Aorta (tissue), 5 donors: Measurements from ENCODE around the gene TRMT112. TPM values are rescaled to one million over a fixed set of nuclear protein-coding genes. Genes with fewer than 3 reads are reported as not detected.
A peak's percentile ranks its signal among the peaks of the same experiment; 100 is the strongest.

Experiments used
- ATAC-seq: fragments of 200-7000 bp; cut with Tn5 transposase; one replicate; pipeline ENCODE4 v1.9.1; 2022; ENCODE audit warnings: moderate library complexity; ENCODE audit not compliant: low FRiP score
- DNase-seq, 2 donors: peaks; one replicate each; pipeline ENCODE4 v3.0.0-alpha.2; 2020
- H3K27ac ChIP-seq, 2 donors: one replicate each; pipeline ENCODE4 v1.5.1; 2013; ENCODE audit warnings: low read length in 2 of 2, mild to moderate bottlenecking in 2 of 2, moderate library complexity in 2 of 2, control low read depth in 1 of 2, inconsistent platforms in 1 of 2, low read depth in 1 of 2
- H3K27me3 ChIP-seq, 2 donors: one replicate each; pipeline ENCODE4 v1.6.1; 2013; ENCODE audit warnings: control low read depth in 1 of 2, low read length in 1 of 2, mild to moderate bottlenecking in 1 of 2, moderate library complexity in 1 of 2; ENCODE audit not compliant: insufficient read depth in 2 of 2, control insufficient read depth in 1 of 2
- H3K36me3 ChIP-seq, 2 donors: one replicate each; pipeline ENCODE4 v1.6.1; 2013; ENCODE audit warnings: control low read depth in 1 of 2, low read length in 1 of 2, mild to moderate bottlenecking in 1 of 2; ENCODE audit not compliant: insufficient read depth in 2 of 2, control insufficient read depth in 1 of 2
- H3K4me1 ChIP-seq, 2 donors: one replicate each; pipeline ENCODE4 v1.6.1; 2013; ENCODE audit warnings: low read length in 2 of 2, control low read depth in 1 of 2, mild to moderate bottlenecking in 1 of 2, moderate library complexity in 1 of 2; ENCODE audit not compliant: insufficient read depth in 2 of 2, control insufficient read depth in 1 of 2
- H3K4me3 ChIP-seq, 2 donors: one replicate each; pipeline ENCODE4 v1.5.1; 2013; ENCODE audit warnings: low read length in 2 of 2, control low read depth in 1 of 2, mild to moderate bottlenecking in 1 of 2
- H3K9me3 ChIP-seq: one replicate; pipeline ENCODE4 v1.6.1; 2013; ENCODE audit warnings: mild to moderate bottlenecking, low read length; ENCODE audit not compliant: control insufficient read depth
- WGBS, 2 donors: extraction: QIAGEN DNeasy Blood & Tissue Kit; methylation state at CpG; one replicate each; pipeline ENCODE4 v1.1.7; 2013; 5-methylcytosine and 5-hydroxymethylcytosine counted together
- intact Hi-C, 2 donors: fragments of 100-400 bp; cut with DNase I; formaldehyde crosslinking; loops; one replicate each; pipeline versions ENCODE4 v1.14.2 to v1.15.0; 2022
- polyA plus RNA-seq, 2 donors: library from polyadenylated mRNA; stranded (reverse); fragments of 200-250 nt; gene quantifications; one replicate each; pipeline ENCODE4 v1.2.3, GENCODE V29; 2013
- total RNA-seq, 2 donors: library from RNA; stranded (reverse); fragmentation: NEBNext Ultra II Directional; extraction: Animal tissue kit (Norgen Biotek cat#: 25700); gene quantifications; one replicate each; pipeline ENCODE4 v1.2.1, GENCODE V29; 2021
- donor health status: healthy with polysubstance abuse.
- donor health status: Bipolar disorder and iron deficiency.
- donor health status: DM: no; HTN: no; CAD: no.
- donor health status: DM: no; HTN: no; CAD: no.
- donor health status: DM: yes; HTN: yes; CAD: no.

TRMT112 gene
- total and polyA plus RNA-seq, 4 donors = 139 to 270 (median 173) TPM

GRCh38 chr11:64286801-64287159 is 30.6 kb downstream of the TRMT112 start:
- Histone ChIP-seq H3K4me1 (no peaks in the 10 kb centered on the region), H3K27me3 (no peaks in the 10 kb centered on the region), H3K4me3 (no peak overlapping the region), H3K36me3 (no peaks in the 10 kb centered on the region), H3K27ac (no peak overlapping the region), H3K9me3 (no peaks in the 10 kb centered on the region)
- 88 to 90% methylated on average over 9 of the region's 9 CpGs for WGBS, 2 donors
- ATAC-seq (no peak), DNase-seq (no peak)
- intact Hi-C loops = no loop called here

GRCh38 chr11:64285885-64286800 is 31.2 kb downstream of the TRMT112 start:
- H3K9me3 ChIP-seq = no peaks in the 10 kb centered on the region
- H3K27ac ChIP-seq = no peak overlapping the region
- no peaks in the 10 kb centered on the region for H3K27me3 ChIP-seq
- intact Hi-C loops = no loop called here
- DNase-seq (no peak), ATAC-seq (no peak)
- H3K4me3 ChIP-seq = peak overlapping the region; percentile 55 to 77
- no peaks in the 10 kb centered on the region for H3K4me1 ChIP-seq
- 24 to 31% methylated on average over 30 to 40 of the region's 40 CpGs for WGBS, 2 donors
- H3K36me3 ChIP-seq = no peaks in the 10 kb centered on the region

GRCh38 chr11:64284962-64285884 is 32.1 kb downstream of the TRMT112 start, which contains the start of gene GPR137:
Gene GPR137 (plus strand): TSS chr11:64285848. CDS start chr11:64286525, 677 bp downstream.
- Histone ChIP-seq H3K27me3 (no peaks in the 10 kb centered on the region), H3K4me3 (peak within 1 kb of the TSS; percentile 77 to 88), H3K36me3 (no peaks in the 10 kb centered on the region), H3K4me1 (no peaks in the 10 kb centered on the region), H3K9me3 (no peaks in the 10 kb centered on the region), H3K27ac (peak within 1 kb of the TSS; percentile 5 to 72)
- ATAC-seq = peak; percentile 90
- 0 to 1% methylated on average over 67 to 102 of the region's 102 CpGs for WGBS, 2 donors
- peak; percentile 91 to 96 for DNase-seq
- intact Hi-C loops = no loop called here

- peak within 1 kb of the TSS; percentile 5 to 72 for H3K27ac ChIP-seq
- H3K9me3 ChIP-seq = no peaks in the 10 kb centered on the region
- DNase-seq = peak; percentile 97 to 98
- H3K4me3 ChIP-seq = peak within 1 kb of the TSS; percentile 77 to 88
- H3K36me3 ChIP-seq = no peaks in the 10 kb centered on the region
- H3K4me1 ChIP-seq = no peaks in the 10 kb centered on the region
- 2% methylated on average over 39 to 44 of the region's 44 CpGs for WGBS, 2 donors
- H3K27me3 ChIP-seq = no peaks in the 10 kb centered on the region
- peak; percentile 94 for ATAC-seq
- intact Hi-C loops = no loop called here
Observed at GRCh38 chr11:64284048-64284961, 33.1 kb downstream of the TRMT112 start, which contains the start of gene BAD. Gene BAD (minus strand): TSS chr11:64284665. CDS start chr11:64284368, 297 bp downstream.

- DNase-seq (no peak), ATAC-seq (no peak)
- intact Hi-C loops = no loop called here
- WGBS, 2 donors = 81 to 95% methylated on average over 3 of the region's 3 CpGs
- H3K36me3 ChIP-seq = no peaks in the 10 kb centered on the region
- H3K27me3 ChIP-seq = no peaks in the 10 kb centered on the region
- no peak overlapping the region for H3K4me3 ChIP-seq
- no peaks in the 10 kb centered on the region for H3K9me3 ChIP-seq
- H3K27ac ChIP-seq = no peak overlapping the region
- no peaks in the 10 kb centered on the region for H3K4me1 ChIP-seq
Observed at GRCh38 chr11:64283092-64283491, 34.3 kb downstream of the TRMT112 start.

- WGBS, 2 donors = 92 to 93% methylated on average over 22 of the region's 22 CpGs
- DNase-seq = no peak
- Histone ChIP-seq H3K27ac (no peak overlapping the region), H3K36me3 (no peaks in the 10 kb centered on the region), H3K9me3 (no peaks in the 10 kb centered on the region), H3K4me1 (no peaks in the 10 kb centered on the region), H3K27me3 (no peaks in the 10 kb centered on the region), H3K4me3 (no peak overlapping the region)
- ATAC-seq = no peak
- intact Hi-C loops = no loop called here
Observed at GRCh38 chr11:64281957-64282770, 35.2 kb downstream of the TRMT112 start.

- Histone ChIP-seq H3K27ac (no peak overlapping the region), H3K36me3 (peaks cover 0 to 2% of the 10 kb centered on the region in 2 donors)
Observed at GRCh38 chr11:64278576-64279190, 38.7 kb downstream of the TRMT112 start.

More at GRCh38 chr11:64278576-64279190, 38.7 kb downstream of the TRMT112 start:
- ATAC-seq (no peak), DNase-seq (no peak)
- H3K27me3 ChIP-seq = no peaks in the 10 kb centered on the region
- no peak overlapping the region for H3K4me3 ChIP-seq
- H3K9me3 ChIP-seq = no peaks in the 10 kb centered on the region
- WGBS, 2 donors = 82 to 85% methylated on average over 8 of the region's 8 CpGs
- intact Hi-C loops = no loop called here
- no peaks in the 10 kb centered on the region for H3K4me1 ChIP-seq
